VCaP (cell line): ENCODE results near the gene DYNC1LI1.
A peak's percentile ranks its signal among the peaks of the same experiment; 100 is the strongest.
"Not testable (repeated sequence)": the region's sequence is repeated elsewhere in the genome, so short reads cannot be mapped to it uniquely, and the experiment has no call there.

Experiments
- H3K27ac ChIP-seq: fragments of 450-650 bp; 2 replicates; pipeline ENCODE4 v1.5.1; 2017
- CTCF ChIP-seq: fragments of 450-650 bp; conservative IDR thresholded peaks from 2 replicates; pipeline ENCODE4 v1.5.1; 2017; ENCODE audit warnings: mild to moderate bottlenecking, moderate library complexity

Gene DYNC1LI1

GRCh38 chr3:32532434-32532833 is 38.2 kb downstream of the DYNC1LI1 start:
- no peak overlapping the region for H3K27ac ChIP-seq
- TF ChIP-seq CTCF: no peak

GRCh38 chr3:32531010-32531647 is 39.5 kb downstream of the DYNC1LI1 start:
- no peak overlapping the region for H3K27ac ChIP-seq
- TF ChIP-seq CTCF: no peak

GRCh38 chr3:32525720-32526119 is 44.9 kb downstream of the DYNC1LI1 start:
- TF ChIP-seq CTCF: no peak
- H3K27ac ChIP-seq: no peak overlapping the region

GRCh38 chr3:32522682-32523081 is 48.0 kb downstream of the DYNC1LI1 start:
- H3K27ac ChIP-seq: no peak overlapping the region
- TF ChIP-seq CTCF: no peak

GRCh38 chr3:32518921-32519320 is 51.7 kb downstream of the DYNC1LI1 start:
- H3K27ac ChIP-seq: not testable (repeated sequence)

- not testable (repeated sequence) for H3K27ac ChIP-seq
These were observed 53.9 kb downstream of the DYNC1LI1 start for GRCh38 chr3:32516751-32517150.

GRCh38 chr3:32511005-32511404 is 59.7 kb downstream of the DYNC1LI1 start:
- H3K27ac ChIP-seq: no peak overlapping the region
- no peak for TF ChIP-seq CTCF

GRCh38 chr3:32510075-32510724 is 60.5 kb downstream of the DYNC1LI1 start:
- TF ChIP-seq CTCF: peak; percentile 82
- no peak overlapping the region for H3K27ac ChIP-seq

- peak overlapping the region; percentile 41 for H3K27ac ChIP-seq
- TF ChIP-seq CTCF: no peak
These were observed 61.9 kb downstream of the DYNC1LI1 start for GRCh38 chr3:32508711-32509110.
